Transverse colon (tissue), 4 donors: ENCODE results near the gene ARCN1. TPM values are rescaled to one million over a fixed set of nuclear protein-coding genes. Genes with fewer than 3 reads are reported as not detected.

Source experiments
- DNase-seq: peaks from one replicate; pipeline ENCODE4 v3.0.0-alpha.2; 2019
- H3K27ac ChIP-seq, 4 donors: fragments of 200-600 bp; sonication (generic); 2 replicates each; pipeline ENCODE4 v1.5.1; 2016 to 2018; ENCODE audit warnings: inconsistent platforms in 4 of 4
- H3K27me3 ChIP-seq: fragments of 200-600 bp; sonication (generic); 2 replicates; pipeline ENCODE4 v1.5.1; 2017; ENCODE audit warnings: inconsistent platforms
- H3K36me3 ChIP-seq, 4 donors: fragments of 200-600 bp; sonication (generic); 2 replicates each; pipeline ENCODE4 v1.5.1; 2017 to 2019; ENCODE audit warnings: inconsistent platforms in 4 of 4
- H3K4me1 ChIP-seq, 4 donors: fragments of 200-600 bp; sonication (generic); 2 replicates each; pipeline ENCODE4 v1.5.1; 2017 to 2020; ENCODE audit warnings: inconsistent platforms in 4 of 4
- H3K4me3 ChIP-seq, 4 donors: fragments of 200-600 bp; sonication (generic); 1 replicate in 1 of 4; 2 replicates in 3 of 4; pipeline versions ENCODE4 v1.5.1 to v1.6.1; 2017 to 2019; ENCODE audit warnings: inconsistent platforms in 4 of 4
- H3K9me3 ChIP-seq, 2 donors: fragments of 200-600 bp; sonication (generic); 2 replicates each; pipeline ENCODE4 v1.5.1; 2017 to 2019; ENCODE audit warnings: inconsistent platforms in 2 of 2
- CTCF ChIP-seq, 5 experiments: fragments of 200-600 bp in 3 of 5; fragments of 450-650 bp in 2 of 5; sonication (generic) in 3 of 5; IDR thresholded peaks; 1 replicate in 2 of 5; 2 replicates in 3 of 5; pipeline ENCODE4 v1.5.1; 2016 to 2017; ENCODE audit warnings: antibody characterized with exemption in 5 of 5, inconsistent platforms in 3 of 5, mild to moderate bottlenecking in 2 of 5, moderate library complexity in 1 of 5
- EP300 ChIP-seq: sonication (generic); formaldehyde crosslinking; IDR thresholded peaks from one replicate; pipeline ENCODE4 v1.6.1; 2017; ENCODE audit warnings: antibody characterized with exemption, low read depth
- POLR2A ChIP-seq: fragments of 450-650 bp; IDR thresholded peaks from one replicate; pipeline ENCODE4 v1.6.1; 2016; ENCODE audit warnings: antibody characterized with exemption, mild to moderate bottlenecking, moderate library complexity
- POLR2AphosphoS5 ChIP-seq, 3 donors: sonication (generic); formaldehyde crosslinking; IDR thresholded peaks; one replicate each; pipeline ENCODE4 v1.6.1; 2016; ENCODE audit warnings: antibody characterized with exemption in 3 of 3
- WGBS, 2 donors: methylation state at CpG; one replicate each; pipeline ENCODE4 v1.1.5; 2018; ENCODE audit warnings: low coverage in 1 of 2; 5-methylcytosine and 5-hydroxymethylcytosine counted together
- in situ Hi-C, 4 donors: fragments of 200-750 bp; cut with MboI; loops; one replicate each; pipeline versions ENCODE4 v1.15.0 to v1.15.1; 2017; ENCODE audit warnings: low sequenced_read_pairs in 3 of 4, low pct_ligation_motif_present in 1 of 4, low pct_unique_long_range_greater_than_20kb in 1 of 4
- intact Hi-C: fragments of 100-400 bp; cut with DNase I; formaldehyde crosslinking; loops from one replicate; pipeline ENCODE4 v1.15.1; 2023; ENCODE audit warnings: low total_unique reads
- total RNA-seq, 4 donors: library from RNA; depleted of rRNA; stranded (reverse); fragments of >200 nt; gene quantifications; one replicate each; pipeline ENCODE4 v1.1.0, GENCODE V29; 2016

The ARCN1 gene
- total RNA-seq, 4 donors from 2014 or later = 27.9 to 80.3 (median 61.0) TPM

GRCh38 chr11:118537409-118537980 lies 34.7 kb upstream of the ARCN1 start:
- no peaks in the 10 kb centered on the region for H3K4me1 ChIP-seq
- no peak overlapping the region for H3K27ac ChIP-seq
- no peaks in the 10 kb centered on the region for H3K9me3 ChIP-seq
- no peak overlapping the region for H3K4me3 ChIP-seq
- no peaks in the 10 kb centered on the region for H3K36me3 ChIP-seq
- 77 to 81% methylated on average over 5 to 6 of the region's 6 CpGs for WGBS, 2 donors
- H3K27me3 ChIP-seq = no peaks in the 10 kb centered on the region
- intact Hi-C loops (no loop called here), in situ Hi-C loops (no loop called here)
- no peak for TF ChIP-seq EP300
- TF ChIP-seq POLR2AphosphoS5 (IDR thresholded peaks at IDR 0.05) = no peak
- TF ChIP-seq POLR2A = no peak
- TF ChIP-seq CTCF (IDR thresholded peaks at IDR 0.05) = no peak
- no peak for DNase-seq

GRCh38 chr11:118544010-118544646 lies 28.1 kb upstream of the ARCN1 start:
- in situ Hi-C loops = no loop called here
- H3K4me1 ChIP-seq = no peaks in the 10 kb centered on the region
- intact Hi-C loops = no loop called here
- H3K36me3 ChIP-seq = peaks cover 0 to 5% (median 2%) of the 10 kb centered on the region in 4 donors
- 75 to 91% methylated on average over 4 to 8 of the region's 8 CpGs for WGBS, 2 donors
- TF ChIP-seq POLR2AphosphoS5 (IDR thresholded peaks at IDR 0.05) = no peak
- no peak for TF ChIP-seq POLR2A
- TF ChIP-seq EP300 = no peak
- TF ChIP-seq CTCF (IDR thresholded peaks at IDR 0.05) = no peak
- H3K27me3 ChIP-seq = no peaks in the 10 kb centered on the region
- H3K27ac ChIP-seq = no peak overlapping the region
- no peak for DNase-seq
- H3K4me3 ChIP-seq = no peak overlapping the region
- H3K9me3 ChIP-seq = no peaks in the 10 kb centered on the region

- peaks cover 0 to 5% (median 2%) of the 10 kb centered on the region in 4 donors for H3K36me3 ChIP-seq
Measured at GRCh38 chr11:118544647-118545010, 27.6 kb upstream of the ARCN1 start.

GRCh38 chr11:118545533-118545932 lies 26.7 kb upstream of the ARCN1 start:
- no peaks in the 10 kb centered on the region for H3K4me1 ChIP-seq
- peaks cover 0 to 5% (median 2%) of the 10 kb centered on the region in 4 donors for H3K36me3 ChIP-seq
- no peak overlapping the region for H3K27ac ChIP-seq
- TF ChIP-seq CTCF (IDR thresholded peaks at IDR 0.05) = no peak
- no peak overlapping the region for H3K4me3 ChIP-seq
- no peaks in the 10 kb centered on the region for H3K9me3 ChIP-seq
- no peak for DNase-seq
- in situ Hi-C loops = no loop called here
- no peaks in the 10 kb centered on the region for H3K27me3 ChIP-seq
- intact Hi-C loops = no loop called here
- WGBS, 2 donors = 77% methylated on average over 5 of the region's 5 CpGs; no CpG with 5 or more reads in 1 of the 2 donors

More at GRCh38 chr11:118544647-118545010, 27.6 kb upstream of the ARCN1 start:
- no peak for DNase-seq
- Histone ChIP-seq H3K4me3 (no peak overlapping the region), H3K4me1 (no peaks in the 10 kb centered on the region), H3K27me3 (no peaks in the 10 kb centered on the region), H3K27ac (no peak overlapping the region), H3K9me3 (no peaks in the 10 kb centered on the region)
- in situ Hi-C loops = no loop called here
- intact Hi-C loops = no loop called here
- 79% methylated on average over 2 to 3 of the region's 3 CpGs for WGBS, 2 donors
- TF ChIP-seq CTCF (IDR thresholded peaks at IDR 0.05) (no peak), POLR2AphosphoS5 (IDR thresholded peaks at IDR 0.05) (no peak), POLR2A (no peak)
